Calu3 (cell line): ENCODE results near the gene PRKN. TPM values are rescaled to one million over a fixed set of nuclear protein-coding genes. Genes with fewer than 3 reads are reported as not detected.

ENCODE experiments used
- BruUV-seq: library from RNA; stranded (reverse); fragments of 400-500 nt; replicated peaks from 2 replicates; lab custom pipeline; 2021; lab: Mats Ljungman, UMichigan
- CTCF ChIA-PET: fragments of 300-600 bp; sonication (Branson Sonifier 250); formaldehyde crosslinking; loops from one replicate; lab custom pipeline; 2022; ENCODE audit warnings: antibody characterized with exemption; lab: Charles Lee
- DNase-seq: peaks from one replicate; pipeline ENCODE4 v3.0.0; 2022
- H3K27ac Mint-ChIP-seq: one replicate; pipeline ENCODE4 v1.8.0; 2022; ENCODE audit warnings: mixed read lengths; ENCODE audit not compliant: unreplicated experiment
- H3K27me3 Mint-ChIP-seq: one replicate; pipeline ENCODE4 v1.8.0; 2022; ENCODE audit warnings: mixed read lengths; ENCODE audit not compliant: unreplicated experiment
- H3K36me3 Mint-ChIP-seq: one replicate; pipeline ENCODE4 v1.8.0; 2022; ENCODE audit warnings: mild to moderate bottlenecking, moderate library complexity, mixed read lengths; ENCODE audit not compliant: insufficient read depth, unreplicated experiment
- H3K4me1 Mint-ChIP-seq: one replicate; pipeline ENCODE4 v1.8.0; 2022; ENCODE audit warnings: mild to moderate bottlenecking, low read depth, mixed read lengths; ENCODE audit not compliant: unreplicated experiment
- H3K4me3 Mint-ChIP-seq: one replicate; pipeline ENCODE4 v1.8.0; 2022; ENCODE audit warnings: mild to moderate bottlenecking, low read depth, moderate library complexity, mixed read lengths; ENCODE audit not compliant: unreplicated experiment
- H3K9me3 Mint-ChIP-seq: one replicate; pipeline ENCODE4 v1.8.0; 2022; ENCODE audit warnings: low read depth, mixed read lengths; ENCODE audit not compliant: unreplicated experiment
- CTCF ChIP-seq: fragments of 200-600 bp; IDR thresholded peaks from one replicate; pipeline ENCODE4 v1.8.0; 2022; ENCODE audit warnings: antibody characterized with exemption; ENCODE audit not compliant: unreplicated experiment
- intact Hi-C: fragments of 100-400 bp; cut with micrococcal nuclease; formaldehyde crosslinking; loops from one replicate; pipeline ENCODE4 v1.10.0; 2022; ENCODE audit not compliant: unreplicated experiment
- total RNA-seq: library from RNA; stranded (reverse); gene quantifications from 2 replicates; pipeline ENCODE4 v1.2.3, GENCODE V29; 2022

PRKN gene
- total RNA-seq, 1 experiment from 2014 or later = 3.8 TPM

- Mint-ChIP-seq H3K27me3 (no peaks in the 10 kb centered on the region), H3K9me3 (no peaks in the 10 kb centered on the region), H3K4me1 (peaks cover 6% of the 10 kb centered on the region), H3K36me3 (no peaks in the 10 kb centered on the region), H3K4me3 (no peak overlapping the region), H3K27ac (no peak overlapping the region)
- intact Hi-C loops = loop anchor here (5.0 to 10.0 kb wide), 2 partner anchors 84 to 336 kb away; no protein-coding TSS in a partner anchor
- BruUV-seq = no TSS peak
- CTCF ChIA-PET = no interaction called here
- no peak for TF ChIP-seq CTCF
- no peak for DNase-seq
Observed at GRCh38 chr6:161838306-161839035, 889.1 kb downstream of the PRKN start.

DNA sequence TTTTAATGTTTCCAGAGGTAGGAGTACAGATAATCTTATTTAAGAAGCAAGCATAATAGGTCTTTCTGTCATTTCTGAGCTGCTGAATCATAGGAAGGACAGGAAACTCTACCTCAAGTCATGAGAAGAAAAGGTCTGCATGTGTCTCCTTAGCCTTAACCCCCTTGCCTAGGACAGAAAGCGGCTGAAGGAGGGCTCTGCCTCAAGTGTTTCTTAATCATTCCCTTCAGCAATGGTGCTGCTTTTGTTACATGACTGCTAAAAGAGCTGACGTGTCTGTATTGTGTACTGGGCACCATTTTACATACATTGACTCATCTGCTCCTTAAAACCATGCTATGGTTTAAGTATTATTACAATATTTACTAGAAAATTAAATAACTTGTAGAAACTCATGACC is 889.7 kb downstream of the PRKN start:
- Mint-ChIP-seq H3K36me3 (no peaks in the 10 kb centered on the region), H3K27ac (no peak overlapping the region), H3K9me3 (no peaks in the 10 kb centered on the region), H3K4me3 (no peak overlapping the region), H3K4me1 (peaks cover 6% of the 10 kb centered on the region), H3K27me3 (no peaks in the 10 kb centered on the region)
- CTCF ChIA-PET = interaction anchor here (0.7 kb wide), 1 partner anchor 306 kb away, joined by 3 read pairs; no protein-coding TSS in a partner anchor
- TF ChIP-seq CTCF = no peak
- BruUV-seq = no TSS peak
- intact Hi-C loops = loop anchor here (2.0 to 10.0 kb wide), 3 partner anchors 84 to 899 kb away; no protein-coding TSS in a partner anchor
- no peak for DNase-seq

- CTCF ChIA-PET = interaction anchor here (0.7 kb wide), 1 partner anchor 306 kb away, joined by 3 read pairs; no protein-coding TSS in a partner anchor
- intact Hi-C loops = loop anchor here (2.0 to 10.0 kb wide), 3 partner anchors 85 to 899 kb away; no protein-coding TSS in a partner anchor
- Mint-ChIP-seq H3K4me3 (no peak overlapping the region), H3K36me3 (no peaks in the 10 kb centered on the region), H3K27me3 (no peaks in the 10 kb centered on the region), H3K4me1 (peaks cover 6% of the 10 kb centered on the region), H3K27ac (no peak overlapping the region), H3K9me3 (no peaks in the 10 kb centered on the region)
- BruUV-seq = no TSS peak
- TF ChIP-seq CTCF = no peak
- no peak for DNase-seq
Observed at GRCh38 chr6:161837449-161837735, 890.2 kb downstream of the PRKN start.

GRCh38 chr6:161836643-161837448 is 890.7 kb downstream of the PRKN start:
- H3K4me3 Mint-ChIP-seq = no peak overlapping the region
- no peak for TF ChIP-seq CTCF
- CTCF ChIA-PET = no interaction called here
- H3K27ac Mint-ChIP-seq = no peak overlapping the region
- DNase-seq = peak; percentile 8
- intact Hi-C loops = loop anchor here (2.0 to 10.0 kb wide), 3 partner anchors 85 to 900 kb away; no protein-coding TSS in a partner anchor
- no TSS peak for BruUV-seq
- no peaks in the 10 kb centered on the region for H3K27me3 Mint-ChIP-seq
- H3K4me1 Mint-ChIP-seq = peaks cover 6% of the 10 kb centered on the region
- H3K36me3 Mint-ChIP-seq = no peaks in the 10 kb centered on the region
- H3K9me3 Mint-ChIP-seq = no peaks in the 10 kb centered on the region
